Transverse colon (tissue), 4 donors: Measurements from ENCODE around the gene FKBP2.

Experiments used
- EP300 ChIP-seq: sonication (generic); formaldehyde crosslinking; IDR thresholded peaks from one replicate; pipeline ENCODE4 v1.6.1; 2017; ENCODE audit warnings: antibody characterized with exemption, low read depth
- POLR2A ChIP-seq: fragments of 450-650 bp; IDR thresholded peaks from one replicate; pipeline ENCODE4 v1.6.1; 2016; ENCODE audit warnings: antibody characterized with exemption, mild to moderate bottlenecking, moderate library complexity
- POLR2AphosphoS5 ChIP-seq, 3 donors: sonication (generic); formaldehyde crosslinking; IDR thresholded peaks; one replicate each; pipeline ENCODE4 v1.6.1; 2016; ENCODE audit warnings: antibody characterized with exemption in 3 of 3
- TF ChIP-seq, protein P1 (sequence below), 5 experiments: fragments of 200-600 bp in 3 of 5; fragments of 450-650 bp in 2 of 5; sonication (generic) in 3 of 5; IDR thresholded peaks; 1 replicate in 2 of 5; 2 replicates in 3 of 5; pipeline ENCODE4 v1.5.1; 2016 to 2017; ENCODE audit warnings: antibody characterized with exemption in 5 of 5, inconsistent platforms in 3 of 5, mild to moderate bottlenecking in 2 of 5, moderate library complexity in 1 of 5

GRCh38 chr11:64219755-64220154, 21.1 kb upstream of the FKBP2 start:
- TF ChIP-seq, protein P1, sequence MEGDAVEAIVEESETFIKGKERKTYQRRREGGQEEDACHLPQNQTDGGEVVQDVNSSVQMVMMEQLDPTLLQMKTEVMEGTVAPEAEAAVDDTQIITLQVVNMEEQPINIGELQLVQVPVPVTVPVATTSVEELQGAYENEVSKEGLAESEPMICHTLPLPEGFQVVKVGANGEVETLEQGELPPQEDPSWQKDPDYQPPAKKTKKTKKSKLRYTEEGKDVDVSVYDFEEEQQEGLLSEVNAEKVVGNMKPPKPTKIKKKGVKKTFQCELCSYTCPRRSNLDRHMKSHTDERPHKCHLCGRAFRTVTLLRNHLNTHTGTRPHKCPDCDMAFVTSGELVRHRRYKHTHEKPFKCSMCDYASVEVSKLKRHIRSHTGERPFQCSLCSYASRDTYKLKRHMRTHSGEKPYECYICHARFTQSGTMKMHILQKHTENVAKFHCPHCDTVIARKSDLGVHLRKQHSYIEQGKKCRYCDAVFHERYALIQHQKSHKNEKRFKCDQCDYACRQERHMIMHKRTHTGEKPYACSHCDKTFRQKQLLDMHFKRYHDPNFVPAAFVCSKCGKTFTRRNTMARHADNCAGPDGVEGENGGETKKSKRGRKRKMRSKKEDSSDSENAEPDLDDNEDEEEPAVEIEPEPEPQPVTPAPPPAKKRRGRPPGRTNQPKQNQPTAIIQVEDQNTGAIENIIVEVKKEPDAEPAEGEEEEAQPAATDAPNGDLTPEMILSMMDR (IDR thresholded peaks at IDR 0.05): no peak
- TF ChIP-seq EP300 (no peak), POLR2AphosphoS5 (IDR thresholded peaks at IDR 0.05) (no peak), POLR2A (no peak)
